RKO (cell line): Measurements from ENCODE around the gene NET1.
"Not testable (repeated sequence)": the region's sequence is repeated elsewhere in the genome, so short reads cannot be mapped to it uniquely, and the experiment has no call there.

Source experiments
- DNase-seq: peaks from one replicate; pipeline ENCODE4 v3.0.0-alpha.2; 2016; ENCODE audit warnings: low spot score

The NET1 gene

DNA sequence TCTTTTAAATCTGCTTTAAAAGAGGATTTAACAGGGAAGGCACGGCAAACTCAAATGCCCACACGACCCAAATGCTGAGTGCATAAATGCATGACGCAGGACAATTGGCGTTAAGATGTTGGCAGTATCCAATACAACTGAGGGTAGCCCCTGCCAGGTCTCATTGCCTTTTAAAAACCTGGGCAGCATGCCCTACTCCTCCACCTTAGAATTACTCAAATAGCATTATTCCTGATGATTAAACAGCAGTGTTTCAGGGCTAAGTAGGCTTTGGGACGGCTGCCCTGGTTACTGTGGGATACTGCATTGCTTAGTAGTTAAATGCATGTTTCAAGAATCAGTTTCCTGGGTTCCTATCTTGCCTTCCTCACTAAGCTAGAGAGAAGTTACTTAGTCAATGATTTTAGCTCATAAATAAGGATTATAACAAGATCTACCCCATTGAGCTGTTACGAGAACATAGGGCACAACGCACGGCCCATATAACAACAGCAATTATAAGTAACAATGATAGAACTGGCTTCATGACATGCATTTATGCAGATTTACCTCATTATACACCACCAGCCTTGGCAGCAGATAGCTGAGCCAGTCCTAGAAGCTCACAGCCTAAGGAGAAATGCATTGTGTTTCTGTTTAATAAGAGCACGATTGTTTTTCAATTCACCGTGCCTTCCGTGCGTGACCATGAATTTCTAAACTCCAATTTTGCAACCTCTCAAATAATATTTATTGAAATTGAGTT is 15.6 kb upstream of the NET1 start:
- no peak for DNase-seq

DNA sequence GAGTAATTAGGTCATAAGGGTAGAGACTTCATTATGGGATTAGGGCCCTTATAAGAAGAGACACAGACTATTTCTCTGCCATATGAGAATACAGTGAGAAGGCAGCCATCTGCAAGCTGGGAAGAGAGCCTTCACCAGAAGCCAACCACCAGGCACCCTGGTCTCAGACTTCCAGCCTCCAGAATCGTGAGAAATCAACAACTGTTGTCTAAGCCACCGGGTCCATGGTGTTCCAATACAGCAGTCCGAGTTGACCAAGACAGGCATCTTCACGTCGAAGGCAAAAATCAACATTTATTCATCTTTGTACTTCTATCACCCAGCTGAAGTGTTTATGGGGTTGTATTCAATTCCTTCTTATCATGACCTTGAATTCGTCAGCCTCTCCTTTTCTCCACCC is 13.0 kb upstream of the NET1 start:
- DNase-seq: no peak

DNA sequence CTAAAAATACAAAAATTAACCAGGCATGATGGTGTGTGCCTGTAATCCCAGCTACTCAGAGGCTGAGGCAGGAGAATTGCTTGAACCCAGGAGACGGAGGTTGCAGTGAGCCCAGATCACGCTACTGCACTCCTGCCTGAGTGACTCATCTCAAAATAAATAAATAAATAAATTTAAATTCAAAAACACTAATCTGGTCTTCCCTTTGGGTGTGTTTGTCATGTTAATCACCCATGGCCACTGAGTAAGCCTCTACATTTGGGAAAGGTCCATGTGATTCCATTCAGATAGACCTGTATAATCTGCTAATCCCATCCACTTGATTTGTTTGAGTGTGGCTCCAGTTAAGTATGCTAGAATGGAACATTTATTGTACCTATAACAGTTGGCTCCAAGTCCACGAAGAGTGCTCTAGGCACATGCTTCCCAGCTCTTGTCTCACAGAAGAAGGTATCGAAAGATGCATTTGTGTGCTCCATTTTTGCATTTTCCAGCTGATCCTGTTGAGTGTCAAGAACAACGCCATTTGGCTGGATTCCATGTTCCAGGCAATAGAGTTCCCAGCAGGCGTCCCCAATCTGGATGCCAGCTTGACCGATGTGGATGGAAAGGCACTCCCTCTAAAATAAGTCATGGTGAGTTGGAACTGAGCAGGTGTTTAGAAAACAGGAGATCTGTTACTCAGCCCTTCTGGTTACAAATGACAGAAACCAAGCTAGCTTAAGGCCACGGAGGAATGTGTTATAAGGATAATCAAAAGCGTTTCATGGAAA is 11.7 kb upstream of the NET1 start:
- DNase-seq: peak; percentile 65

DNA sequence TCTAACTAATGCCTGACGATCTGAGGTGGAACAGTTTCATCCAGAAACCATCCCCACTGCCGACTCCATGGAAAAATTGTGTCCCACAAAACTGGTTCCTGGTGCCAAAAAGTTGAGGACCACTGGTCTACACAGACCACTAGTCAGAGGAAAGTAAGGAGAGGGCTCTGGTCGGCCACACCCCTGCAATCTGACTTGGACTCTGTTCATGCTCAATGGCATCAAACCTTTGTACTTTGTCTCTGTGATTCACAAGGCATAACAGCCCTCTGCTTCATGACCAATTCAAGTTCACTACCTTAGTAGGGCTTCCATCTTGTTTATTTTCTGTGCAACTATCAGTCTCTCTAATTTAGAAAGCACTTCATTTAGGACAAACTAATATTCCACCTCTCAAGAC is 9.6 kb upstream of the NET1 start:
- peak; percentile 46 for DNase-seq

DNA sequence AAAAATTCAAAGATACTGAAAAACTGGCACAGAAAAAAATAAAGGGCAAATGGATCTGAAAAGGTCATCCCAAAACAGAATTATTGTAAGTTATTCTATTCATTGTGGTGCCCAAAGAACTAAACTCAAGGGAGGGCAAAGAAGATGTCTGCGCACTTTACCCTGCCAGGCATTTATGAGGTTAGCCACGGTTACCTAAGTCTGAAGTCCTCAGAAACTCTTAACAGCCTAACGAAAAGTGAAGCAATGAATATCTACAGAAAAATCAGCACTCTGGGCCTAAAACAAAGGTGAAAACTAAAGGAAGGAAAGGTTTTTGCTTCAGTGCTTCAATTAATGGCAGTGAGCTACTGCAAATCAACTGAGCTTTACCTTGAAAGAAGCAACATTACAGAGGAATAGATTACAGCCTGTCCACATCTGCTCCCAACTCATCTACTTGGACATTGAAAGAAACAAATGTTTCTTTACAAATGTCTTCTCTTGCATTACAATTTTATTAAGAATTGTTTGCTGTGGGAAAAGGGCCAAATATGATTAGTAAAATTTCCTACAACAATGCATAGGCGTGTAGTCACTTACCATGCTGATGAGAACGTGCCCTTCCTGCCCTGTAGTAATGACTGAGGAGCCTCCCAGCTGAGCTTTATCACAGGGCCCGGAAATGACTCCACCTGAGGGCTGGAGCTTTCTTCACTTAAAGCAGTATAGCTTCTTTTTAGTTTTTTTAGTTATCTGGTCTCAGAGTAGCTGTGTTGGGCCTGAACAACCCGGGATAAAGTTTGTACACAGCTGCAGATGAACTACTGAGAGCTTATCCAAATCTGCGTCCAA is 7.9 kb upstream of the NET1 start, which contains the start of gene TUBAL3:
TUBAL3 (minus strand) TSS at position 621 of the 834 bp plus-strand sequence; CDS start at position 585, 36 bp downstream.
- peak; percentile 84 for DNase-seq

DNA sequence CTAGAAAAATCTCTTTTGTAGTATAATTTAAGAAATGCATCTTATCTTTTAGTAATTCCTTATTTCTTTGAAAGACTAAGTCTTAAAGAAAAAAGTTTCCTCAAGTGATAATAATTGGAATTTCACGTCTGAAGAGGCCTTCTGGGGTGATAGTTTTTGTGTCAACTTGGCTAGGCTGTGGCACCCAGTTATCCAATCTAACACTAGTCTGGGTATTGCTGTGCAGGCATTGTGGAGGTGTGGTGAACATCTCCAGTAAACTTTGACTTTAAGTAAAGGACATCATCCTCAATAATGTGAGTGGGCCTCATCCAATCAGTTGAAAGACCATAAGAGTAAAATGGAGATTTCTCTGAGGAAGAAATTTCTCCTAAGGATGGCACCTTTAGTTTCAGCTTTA is 5.4 kb upstream of the NET1 start:
- DNase-seq: no peak

DNA sequence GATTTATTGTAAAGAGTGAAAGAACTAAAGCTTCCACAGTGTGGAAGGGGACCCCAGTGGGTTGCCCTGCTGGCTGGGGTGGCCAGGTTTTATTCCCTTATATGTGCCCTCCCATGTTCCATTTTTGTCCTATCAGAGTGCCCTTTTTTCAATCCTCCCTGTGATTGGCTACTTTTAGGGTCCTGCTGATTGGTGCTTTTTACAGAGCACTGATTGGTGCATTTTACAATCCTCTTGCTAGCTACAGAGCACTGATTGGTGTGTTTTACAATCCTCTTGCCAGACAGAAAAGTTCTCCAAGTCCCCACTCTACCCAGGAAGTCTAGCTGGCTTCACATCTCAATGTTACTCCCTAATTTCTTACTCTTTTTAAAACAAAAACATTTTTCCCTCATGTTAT is 1.6 kb upstream of the NET1 start:
- not testable (repeated sequence) for DNase-seq

DNA sequence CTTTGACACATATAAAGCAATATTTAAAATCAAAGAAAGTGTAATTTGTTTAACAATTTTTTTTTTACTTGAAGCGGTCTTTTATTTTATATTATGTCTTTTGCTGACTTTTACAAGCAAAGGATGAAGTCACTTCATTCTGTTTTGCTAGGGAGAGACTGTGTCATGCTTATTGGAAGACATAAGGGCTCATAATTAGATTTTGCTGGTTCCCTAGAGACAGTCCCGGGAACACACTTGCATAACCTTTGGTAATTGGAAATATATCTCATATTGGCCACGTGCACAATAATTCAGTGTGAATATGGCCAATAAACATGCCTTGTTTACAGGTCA is 448 bp upstream of the NET1 start:
- peak; percentile 34 for DNase-seq

DNA sequence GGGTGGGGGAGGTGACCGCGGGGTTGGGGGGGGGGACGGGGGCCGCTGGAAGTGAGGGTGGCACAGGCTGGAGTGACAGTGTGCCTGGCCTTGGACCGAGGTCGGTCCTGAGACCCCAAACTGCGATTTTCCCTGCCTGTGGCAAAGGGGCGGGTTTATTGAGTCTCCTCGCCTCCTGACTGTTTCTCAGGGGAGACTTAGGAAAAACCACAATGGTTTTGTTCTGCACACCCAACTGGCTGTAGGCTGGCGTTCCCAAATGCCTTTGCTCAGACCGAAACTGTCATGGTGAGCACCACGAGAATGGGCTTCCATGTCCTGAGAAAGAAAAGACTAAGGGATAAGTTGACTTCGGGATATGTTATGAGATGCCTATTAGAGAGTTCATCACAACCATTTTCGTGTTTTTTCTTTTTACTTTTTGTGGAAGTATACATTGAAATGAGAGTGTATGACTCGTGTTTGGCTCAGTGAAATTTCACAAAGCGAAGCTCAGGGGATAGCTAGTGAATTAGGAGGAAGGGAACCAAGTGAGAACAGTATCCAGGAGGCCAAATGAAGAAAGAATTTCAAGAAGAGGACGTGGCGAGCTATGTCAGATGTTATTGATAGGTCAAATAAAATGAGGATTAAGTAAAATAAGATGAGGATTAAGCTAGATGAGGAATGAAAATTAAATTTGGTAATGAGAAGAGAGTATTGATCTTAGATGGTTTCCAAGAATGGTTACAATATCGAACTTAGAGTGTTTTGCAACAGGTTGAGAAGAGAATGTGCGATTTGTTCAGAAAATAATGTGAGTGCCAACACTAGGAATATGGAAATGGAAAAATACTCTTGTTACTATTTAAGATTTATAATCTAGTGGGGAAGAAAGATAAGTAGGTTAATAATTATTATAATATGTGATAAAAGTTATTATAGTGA is 918 bp downstream of the NET1 start:
- DNase-seq: peak; percentile 82

DNA sequence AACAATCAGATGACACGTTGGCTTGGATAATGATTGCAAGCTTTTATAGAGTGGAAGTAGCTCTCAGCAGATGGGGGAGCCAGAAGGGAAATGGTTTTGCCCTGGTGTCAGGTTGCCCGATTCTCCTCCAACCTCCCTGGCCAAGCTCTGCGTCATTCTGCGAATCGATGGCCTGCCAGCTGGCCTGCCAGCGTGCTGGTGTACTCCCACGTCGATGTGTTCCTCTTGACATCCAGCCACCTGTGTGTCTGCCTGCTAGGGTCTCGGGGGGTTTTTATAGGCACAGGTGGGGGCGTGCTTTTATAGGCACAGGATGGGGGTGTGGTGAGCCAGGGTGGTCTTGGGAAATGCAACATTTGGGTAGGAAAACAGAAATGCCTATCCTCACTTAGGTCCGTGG is 4.6 kb downstream of the NET1 start:
- no peak for DNase-seq

DNA sequence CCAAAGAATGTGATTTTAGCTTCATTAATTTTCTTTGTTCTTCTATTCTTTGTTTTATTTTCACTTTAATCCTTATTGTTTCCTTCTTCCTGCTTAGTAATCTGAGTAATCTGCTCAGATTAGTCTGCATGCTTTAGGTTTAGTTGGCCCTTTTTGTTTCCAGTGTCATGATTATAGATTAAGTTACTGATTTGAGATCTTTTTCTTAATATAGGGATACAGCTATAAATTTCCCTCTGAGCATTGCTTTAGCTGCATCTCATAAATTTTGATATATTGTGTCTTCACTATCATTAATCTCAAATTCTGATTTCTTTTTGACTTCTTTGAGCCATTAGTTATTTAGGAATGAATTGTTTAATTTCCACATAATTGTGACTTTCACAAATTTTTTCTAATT is 6.2 kb downstream of the NET1 start:
- DNase-seq: no peak

DNA sequence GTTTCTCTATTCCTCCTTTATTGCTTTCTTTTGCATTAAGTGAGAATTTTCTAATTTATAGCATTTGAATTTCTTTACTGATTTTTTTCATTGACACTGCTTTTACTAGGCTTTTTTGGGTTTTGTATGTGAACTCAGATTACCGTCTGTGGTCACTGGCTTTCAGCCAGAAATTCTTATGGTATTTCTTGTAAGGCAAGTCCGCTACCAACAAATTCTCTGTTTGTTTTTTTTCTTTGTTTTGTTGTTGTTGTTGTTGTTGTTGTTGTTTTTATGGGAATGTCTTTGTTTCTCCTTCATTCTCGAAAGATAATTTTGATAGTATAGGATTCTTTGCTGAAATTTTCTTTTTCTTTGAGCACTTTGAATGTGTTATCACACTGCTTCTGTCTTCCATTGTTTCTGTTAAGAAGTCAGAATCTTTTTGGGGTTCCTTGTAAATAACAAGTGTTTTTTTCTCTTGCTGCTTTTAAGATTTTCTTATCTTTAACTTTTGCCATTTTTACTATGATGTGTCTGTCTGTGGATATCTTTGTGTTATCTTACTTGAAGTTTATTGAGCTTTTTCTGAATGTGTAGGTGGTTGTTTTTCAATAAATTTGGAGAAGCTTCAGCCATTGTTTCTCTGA is 7.2 kb downstream of the NET1 start:
- no peak for DNase-seq

DNA sequence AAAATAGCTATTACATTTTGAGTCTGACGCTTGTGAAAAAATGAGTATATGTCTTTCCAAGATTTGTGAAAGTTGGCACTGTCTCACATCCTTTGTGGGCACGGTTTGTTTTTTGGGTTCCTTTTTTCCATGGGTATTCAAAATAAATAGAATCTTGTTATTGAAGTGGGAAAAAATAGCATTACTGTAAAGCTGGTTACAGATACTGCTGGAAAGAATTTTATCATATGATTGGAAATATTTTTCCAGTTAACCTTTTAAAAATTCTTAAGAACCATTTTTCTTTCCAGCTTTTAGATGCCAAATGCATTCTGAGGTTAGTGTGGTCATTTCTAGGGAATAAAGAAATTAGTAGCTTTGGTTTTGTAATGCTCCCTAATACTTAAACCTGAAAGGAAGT is 11.4 kb downstream of the NET1 start:
- DNase-seq: no peak

DNA sequence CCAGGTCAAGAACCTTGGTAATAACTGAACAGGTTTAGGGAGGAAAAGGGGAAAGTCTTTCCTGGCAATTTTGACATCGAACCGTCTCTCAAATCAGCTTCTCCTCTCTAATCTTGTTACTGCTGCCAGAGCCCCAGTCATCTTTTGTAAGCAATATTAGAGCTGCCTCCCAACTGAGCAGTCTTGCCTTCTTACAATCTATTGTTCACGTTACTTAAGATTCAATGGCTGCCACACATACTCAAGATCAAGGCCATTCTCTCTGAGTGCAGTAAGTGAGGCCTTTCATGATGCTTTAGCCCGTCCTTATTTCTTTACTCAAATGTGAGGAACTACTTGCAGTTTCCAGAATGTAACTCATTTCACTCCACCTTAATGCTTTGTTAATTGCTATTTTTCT is 12.4 kb downstream of the NET1 start:
- no peak for DNase-seq

DNA sequence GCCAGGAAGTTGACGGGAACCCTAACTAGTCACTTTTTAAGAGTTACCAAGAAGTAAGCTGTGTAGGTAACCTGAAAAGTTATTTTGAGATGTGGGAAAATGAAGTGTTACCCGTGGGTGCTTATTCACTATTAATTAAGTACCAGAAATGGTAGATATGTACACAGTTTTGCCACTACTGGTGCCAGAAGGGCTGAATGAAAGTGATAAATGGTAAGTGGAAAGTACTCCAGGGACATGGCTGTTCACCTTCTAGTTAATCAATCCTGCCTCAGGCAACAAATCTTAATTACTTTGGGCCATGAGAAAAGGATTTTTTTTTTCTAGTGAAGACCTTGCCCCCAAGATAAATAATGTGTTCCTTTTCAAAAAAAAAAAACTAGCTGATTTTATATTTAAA is 15.8 kb downstream of the NET1 start:
- DNase-seq: no peak

DNA sequence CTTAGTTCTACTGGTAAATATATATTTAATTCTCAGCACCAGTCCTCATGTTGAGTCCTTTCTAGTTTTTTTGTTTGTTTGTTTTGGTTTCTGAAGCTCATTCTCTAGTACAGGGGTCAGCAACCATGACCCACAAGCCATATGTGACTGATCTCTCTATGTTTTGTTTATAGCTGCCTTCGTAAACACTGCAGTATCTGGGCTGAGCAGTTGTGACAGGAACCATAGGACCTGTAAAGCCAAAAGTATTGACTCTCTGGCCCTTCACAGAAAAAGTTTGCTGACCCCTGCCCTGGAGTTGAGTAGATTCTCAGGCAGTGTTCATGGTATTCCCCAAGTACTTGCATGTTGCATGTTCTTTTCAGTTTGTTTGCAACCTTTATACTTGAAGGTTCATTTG is 20.8 kb downstream of the NET1 start:
- no peak for DNase-seq

DNA sequence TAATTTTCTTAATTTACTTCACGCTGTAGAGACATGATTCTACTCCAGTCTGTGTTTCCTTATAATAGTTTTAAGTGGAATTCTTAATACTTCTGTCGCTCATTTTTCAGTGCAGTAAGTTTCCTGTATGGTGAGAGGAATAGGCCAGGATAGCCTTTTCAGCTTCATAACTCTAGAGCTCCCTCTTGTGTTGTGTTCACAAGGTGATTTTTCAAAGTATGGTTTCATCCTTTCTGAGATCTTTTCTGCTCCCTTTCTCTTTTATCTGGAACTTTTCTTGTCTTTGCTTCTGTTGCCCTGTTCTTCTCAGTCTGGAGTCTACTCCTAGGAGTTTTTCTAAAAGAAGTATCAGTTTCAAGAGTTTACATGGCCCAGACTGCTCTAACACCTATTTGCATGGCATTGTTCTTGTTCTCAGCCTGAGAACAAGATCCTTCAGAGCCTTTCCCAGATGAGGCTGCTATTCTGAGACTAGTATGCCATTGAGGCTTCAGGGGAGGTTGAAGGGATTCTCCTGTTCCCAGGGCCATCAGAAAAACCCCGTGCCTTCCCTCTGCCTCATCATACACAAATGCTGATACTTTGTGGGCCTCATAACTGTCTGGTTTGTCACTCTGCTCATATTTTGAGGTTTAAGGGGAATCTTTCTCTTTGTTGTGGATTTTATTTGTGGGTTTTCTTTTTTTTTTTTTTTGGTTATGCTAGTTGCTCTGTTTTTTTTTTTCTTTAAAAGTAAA is 21.8 kb downstream of the NET1 start:
- DNase-seq: peak; percentile 77

DNA sequence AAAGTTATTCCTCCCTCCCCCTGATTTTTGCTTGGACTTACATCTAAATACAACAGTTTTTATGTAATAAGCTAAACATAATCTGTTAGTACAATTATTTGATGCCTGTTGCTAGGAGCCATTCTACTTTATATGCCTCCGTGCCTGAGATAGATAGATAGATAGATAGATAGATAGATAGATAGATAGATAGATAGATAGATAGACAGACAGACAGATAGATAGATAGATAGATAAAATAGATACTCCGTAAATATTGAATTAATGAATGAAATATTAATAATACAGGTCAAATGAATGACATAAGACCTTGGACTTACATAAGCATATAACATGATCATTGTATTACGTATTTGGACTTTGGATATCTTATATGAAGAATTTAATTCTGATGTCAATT is 23.0 kb downstream of the NET1 start:
- no peak for DNase-seq

DNA sequence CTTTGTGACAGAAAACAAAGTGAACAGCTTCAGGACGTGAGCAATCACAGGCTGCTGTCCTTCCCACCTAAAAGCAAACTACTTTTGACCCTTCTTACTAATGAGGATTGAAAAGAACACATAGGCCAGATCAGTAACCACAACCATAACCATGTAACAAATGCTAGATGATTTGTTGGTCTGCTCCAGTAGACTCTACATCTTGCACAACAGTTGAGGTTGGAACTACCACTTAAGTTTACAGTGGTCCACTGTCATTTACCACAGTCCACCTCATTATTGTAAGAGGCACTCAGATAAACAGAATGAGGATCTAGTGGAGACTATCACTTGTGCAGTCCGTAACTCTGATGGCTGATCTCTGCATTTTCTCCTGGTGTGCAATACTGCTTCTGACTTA is 27.8 kb downstream of the NET1 start:
- DNase-seq: no peak

DNA sequence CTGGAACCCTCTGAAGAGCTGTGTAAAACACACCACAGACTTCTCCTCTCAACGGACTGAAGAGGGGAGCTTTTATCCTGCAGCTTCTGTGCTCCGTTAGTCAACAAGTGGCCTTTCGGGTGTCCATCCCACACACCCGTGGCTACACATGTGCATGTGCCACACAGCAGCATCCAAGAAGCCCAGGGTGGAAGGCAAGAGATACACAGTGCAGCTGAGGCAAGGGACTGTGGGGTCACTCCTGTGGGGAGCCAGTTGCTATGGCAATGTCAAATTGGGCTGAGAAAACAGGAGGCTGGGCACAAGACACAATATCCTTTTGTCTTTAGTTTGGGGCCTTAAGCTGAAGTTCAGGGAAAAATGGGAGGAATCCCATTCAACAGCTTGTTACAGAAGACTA is 28.7 kb downstream of the NET1 start:
- no peak for DNase-seq
